ENCODE data around the gene GALNT16.

GRCh38 chr14:69259527-69260189 is at the start of gene GALNT16:
- no peak for TF ChIP-seq CTCF (IDR thresholded peaks at IDR 0.05; ENCODE audit: low read depth, low read length, poor library complexity, severe bottlenecking)
- TF ChIP-seq EZH2phosphoT487 (IDR thresholded peaks at IDR 0.05; ENCODE audit: borderline replicate concordance, low read length), result no peak

All from DOHH2 (cell line).